ENCODE data around the gene STIM1.

GRCh38 chr11:4118107-4118506, 262.6 kb downstream of the STIM1 start:
- no peak for TF ChIP-seq CTCF (IDR thresholded peaks at IDR 0.05; ENCODE audit: low read depth, low read length, poor library complexity, severe bottlenecking)
- TF ChIP-seq EZH2phosphoT487 (IDR thresholded peaks at IDR 0.05; ENCODE audit: borderline replicate concordance, low read length): no peak
